Heart right ventricle (tissue), 16 donors: Measurements from ENCODE around the gene TXNL4B. TPM values are rescaled to one million over a fixed set of nuclear protein-coding genes. Genes with fewer than 3 reads are reported as not detected.

Experiments used
- ATAC-seq, 8 donors: fragments of 200-7000 bp; cut with Tn5 transposase; one replicate each; pipeline ENCODE4 v1.9.1; 2020; ENCODE audit warnings: mild to moderate bottlenecking in 8 of 8, moderate library complexity in 8 of 8, moderate number of reproducible peaks in 1 of 8
- DNase-seq, 2 donors: peaks; one replicate each; pipeline ENCODE4 v3.0.0-alpha.2; 2020
- H3K27ac ChIP-seq, 10 donors: fragments of 200-600 bp; sonication (generic) in 2 of 10; one replicate each; pipeline versions ENCODE4 v1.5.0 to v1.8.0; 2020 to 2022; ENCODE audit warnings: mild to moderate bottlenecking in 3 of 10
- H3K27me3 ChIP-seq, 7 donors: fragments of 200-600 bp; one replicate each; pipeline ENCODE4 v1.8.0; 2021 to 2022; ENCODE audit warnings: mild to moderate bottlenecking in 2 of 7
- H3K36me3 ChIP-seq, 9 donors: fragments of 200-600 bp; sonication (generic) in 1 of 9; one replicate each; pipeline versions ENCODE4 v1.5.0 to v1.8.0; 2020 to 2022; ENCODE audit warnings: mild to moderate bottlenecking in 2 of 9
- H3K4me1 ChIP-seq, 9 donors: fragments of 200-600 bp; sonication (generic) in 1 of 9; one replicate each; pipeline versions ENCODE4 v1.5.0 to v1.8.0; 2020 to 2022; ENCODE audit warnings: mild to moderate bottlenecking in 4 of 9
- H3K4me3 ChIP-seq, 10 donors: fragments of 200-600 bp; sonication (generic) in 2 of 10; one replicate each; pipeline versions ENCODE4 v1.5.0 to v1.8.0; 2020 to 2022; ENCODE audit warnings: mild to moderate bottlenecking in 7 of 10, moderate library complexity in 2 of 10
- H3K9me3 ChIP-seq, 11 donors: fragments of 200-600 bp in 10 of 11; sonication (generic) in 2 of 11; one replicate each; pipeline versions ENCODE4 v1.5.0 to v1.8.0; 2013 to 2022; ENCODE audit warnings: mild to moderate bottlenecking in 2 of 11, control low read depth in 1 of 11, moderate library complexity in 1 of 11
- CTCF ChIP-seq, 9 donors: fragments of 200-600 bp; sonication (generic) in 2 of 9; IDR thresholded peaks; one replicate each; pipeline versions ENCODE4 v1.5.0 to v1.8.0; 2021 to 2022; ENCODE audit warnings: antibody characterized with exemption in 9 of 9, mild to moderate bottlenecking in 5 of 9, moderate library complexity in 1 of 9
- WGBS, 2 donors: extraction: QIAGEN DNeasy Blood & Tissue Kit; methylation state at CpG; one replicate each; pipeline ENCODE4 v1.1.7; 2013; ENCODE audit warnings: inconsistent platforms in 1 of 2; 5-methylcytosine and 5-hydroxymethylcytosine counted together
- intact Hi-C, 10 donors: fragments of 100-400 bp; cut with DNase I; formaldehyde crosslinking; loops; one replicate each; pipeline versions ENCODE4 v1.11.1 to v1.14.2; 2022
- polyA plus RNA-seq, 2 donors: library from polyadenylated mRNA; stranded (reverse); fragments of 200-250 nt; gene quantifications; one replicate each; pipeline ENCODE4 v1.2.3, GENCODE V29; 2013
- total RNA-seq, 10 donors: library from RNA; stranded (reverse); fragmentation: NEBNext Ultra II Directional in 3 of 10; extraction: Animal tissue kit (Norgen Biotek cat#: 25700) in 3 of 10; gene quantifications; one replicate each; pipeline versions ENCODE4 v1.2.1 to v1.2.4, GENCODE V29; 2021 to 2023
- donor health status: Arrhythmogenic right ventricular cardiomyopathy.
- donor health status: ischemic (EF 13 %, LVEDD 7.1; RV severe dilation, severe dysfunction).
- donor health status: healthy with polysubstance abuse.
- donor health status: DM: no; HTN: yes; CAD: no.
- donor health status: DM: no; HTN: no; CAD: no.
- donor health status: ischemic (EF 25% LVEDD 6.9; RV normal size, moderate dysfunction).
- donor health status: ischemic (EF 25% LVEDD 5.7; RV mildly dilated, moderate dysfunction).
- donor health status: healthy.
- donor health status: DM: yes; HTN: yes; CAD: no.
- donor health status: Ischemic cardiomyopathy.
- donor health status: ischemic (EF 35%, LVEDD 5.7; RV mildly dilated, moderate dysfunction).
- donor health status: nonischemic (EF 11% LVEDD 7.7; RV severe dilation, severe dysfunction).
- donor health status: DM: yes; HTN: yes; CAD: no.
- donor health status: PGD.
- donor health status: ischemic (EF 29% LVEDD 5.4; RV normal size, mild dysfunction).
- donor health status: nonischemic (EF 23%, LVEDD 6.1; RV moderate dilation, normal function).

The TXNL4B gene
- total and polyA plus RNA-seq, 12 donors = 3.2 to 11.7 (median 5.9) TPM

DNA sequence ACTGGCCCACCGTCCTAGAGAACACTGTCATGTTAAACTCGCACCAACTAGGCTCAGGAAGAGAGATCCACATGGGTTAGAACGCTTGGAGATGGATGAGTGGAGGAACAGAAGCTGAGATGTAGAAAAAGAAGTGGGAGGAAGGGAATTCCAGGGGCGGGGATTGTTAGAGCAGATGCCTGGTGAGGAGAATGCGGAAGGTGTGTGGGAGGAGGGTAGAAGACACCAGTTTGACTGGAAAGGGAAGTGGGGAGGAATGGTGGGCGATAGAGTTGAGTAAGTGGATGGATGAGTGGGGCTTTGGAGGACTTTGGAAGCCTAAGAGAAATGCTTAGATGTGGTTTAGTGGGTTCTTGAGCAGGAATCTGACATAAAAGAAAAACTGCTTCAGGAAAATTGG lies 37.6 kb upstream of the TXNL4B start:
- DNase-seq = no peak
- WGBS, 2 donors = 61 to 66% methylated on average over 6 of the region's 6 CpGs
- intact Hi-C loops = no loop called here

DNA sequence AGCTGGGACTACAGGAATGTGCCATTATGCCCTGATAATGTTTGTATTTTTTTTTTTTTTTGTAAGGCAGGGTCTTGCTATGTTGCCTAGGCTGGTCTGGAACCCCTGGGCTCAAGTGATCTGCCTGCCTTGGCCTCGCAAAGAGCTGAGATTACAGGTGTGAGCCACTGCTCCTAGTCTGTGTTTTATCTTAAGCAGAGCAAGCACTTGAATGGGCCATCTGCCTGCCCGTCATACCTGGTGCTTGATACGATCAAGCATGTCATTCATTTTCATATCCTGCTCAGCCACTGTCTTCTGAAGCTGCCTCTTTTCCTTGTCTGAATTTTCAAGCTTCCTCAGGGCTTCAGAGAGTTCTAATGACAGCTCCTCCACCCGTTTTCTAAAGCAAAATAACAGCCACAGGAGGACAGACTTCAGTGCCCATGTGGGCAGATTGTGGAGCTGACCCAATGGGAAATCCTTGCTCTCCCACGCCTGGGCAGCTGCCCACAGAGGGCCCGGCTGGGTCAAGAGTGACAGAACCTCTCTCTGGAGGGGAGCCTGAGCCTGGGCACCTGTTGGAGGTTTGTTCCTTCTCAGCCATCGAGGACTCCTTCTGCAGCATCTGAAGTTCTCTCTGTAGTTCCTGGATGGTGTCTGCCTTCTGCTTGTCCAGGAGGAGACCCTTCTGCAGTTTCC lies 36.7 kb upstream of the TXNL4B start:
- intact Hi-C loops = loop anchor here in 6 of 10 donors (5.0 to 10.0 kb wide), 6 partner anchors 335 to 1827 kb away; no protein-coding TSS in a partner anchor
- ATAC-seq (no peak), DNase-seq (no peak)
- Histone ChIP-seq H3K27me3 (peaks cover 0 to 23% (median 0%) of the 10 kb centered on the region in 7 donors), H3K36me3 (no peaks in the 10 kb centered on the region), H3K9me3 (peaks cover 0 to 4% (median 0%) of the 10 kb centered on the region in 11 donors), H3K4me3 (no peak overlapping the region), H3K4me1 (peaks cover 0 to 17% (median 0%) of the 10 kb centered on the region in 9 donors), H3K27ac (no peak overlapping the region)
- TF ChIP-seq CTCF (IDR thresholded peaks at IDR 0.05) = no peak
- WGBS, 2 donors = 71 to 73% methylated on average over 7 of the region's 7 CpGs

More for the DNA sequence above, 37.6 kb upstream of the TXNL4B start:
- no peak for ATAC-seq
- H3K9me3 ChIP-seq = peaks cover 0 to 4% (median 0%) of the 10 kb centered on the region in 11 donors
- no peaks in the 10 kb centered on the region for H3K36me3 ChIP-seq
- no peak for TF ChIP-seq CTCF (IDR thresholded peaks at IDR 0.05)
- peaks cover 0 to 8% (median 0%) of the 10 kb centered on the region in 9 donors for H3K4me1 ChIP-seq
- H3K27me3 ChIP-seq = peaks cover 0 to 23% (median 0%) of the 10 kb centered on the region in 7 donors
- no peak overlapping the region for H3K27ac ChIP-seq
- no peak overlapping the region for H3K4me3 ChIP-seq

DNA sequence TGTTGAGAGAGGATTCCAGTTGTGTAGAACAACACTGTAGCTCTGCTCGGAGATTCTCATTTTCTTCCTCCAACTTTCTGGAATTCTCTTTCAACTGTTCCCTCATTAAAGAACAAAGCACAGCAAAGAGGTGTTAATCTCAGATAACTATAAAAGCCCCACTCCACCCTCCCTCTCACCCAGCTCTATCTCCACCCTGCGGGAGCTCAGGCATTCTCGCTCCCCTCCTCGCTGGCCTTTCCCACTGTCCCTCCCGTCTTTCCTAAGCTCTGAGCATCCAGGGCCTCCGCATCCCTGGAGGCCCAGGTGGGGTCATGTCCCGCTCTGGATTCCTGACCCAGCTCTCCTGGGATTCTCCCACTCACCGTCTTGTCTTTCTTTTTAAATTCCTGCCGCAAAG lies 35.3 kb upstream of the TXNL4B start:
- Histone ChIP-seq H3K9me3 (peaks cover 0 to 4% (median 0%) of the 10 kb centered on the region in 11 donors), H3K27me3 (peaks cover 0 to 23% (median 0%) of the 10 kb centered on the region in 7 donors), H3K27ac (no peak overlapping the region), H3K4me3 (no peak overlapping the region), H3K4me1 (peaks cover 0 to 26% (median 0%) of the 10 kb centered on the region in 9 donors), H3K36me3 (no peaks in the 10 kb centered on the region)
- DNase-seq (no peak), ATAC-seq (no peak)
- intact Hi-C loops = loop anchor here in 6 of 10 donors (5.0 to 10.0 kb wide), 6 partner anchors 336 to 1829 kb away; no protein-coding TSS in a partner anchor
- WGBS, 2 donors = 62 to 65% methylated on average over 9 of the region's 9 CpGs
- no peak for TF ChIP-seq CTCF (IDR thresholded peaks at IDR 0.05)

DNA sequence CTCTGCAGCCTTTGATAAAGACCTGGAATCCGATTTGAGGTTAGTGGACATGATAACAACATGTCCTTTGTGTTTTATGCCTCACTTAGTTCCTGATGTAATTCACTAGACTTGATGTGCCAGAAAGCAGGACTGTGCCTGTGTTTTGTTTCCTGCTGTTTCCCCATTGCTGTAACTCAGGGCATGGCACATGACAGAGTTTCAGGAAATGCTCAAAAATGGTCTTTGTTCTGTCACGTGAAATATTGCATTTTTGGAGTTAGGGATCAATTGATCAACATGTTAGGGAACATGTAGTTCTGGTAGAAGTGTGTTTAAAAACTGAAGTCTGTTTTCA lies 33.0 kb upstream of the TXNL4B start:
- H3K4me3 ChIP-seq = no peak overlapping the region
- no peak for TF ChIP-seq CTCF (IDR thresholded peaks at IDR 0.05)
- H3K4me1 ChIP-seq = peaks cover 0 to 26% (median 0%) of the 10 kb centered on the region in 9 donors
- WGBS, 2 donors = 51 to 59% methylated on average over 2 of the region's 2 CpGs
- peaks cover 0 to 20% (median 0%) of the 10 kb centered on the region in 7 donors for H3K27me3 ChIP-seq
- ATAC-seq (peak in 2 of 8 donors; percentile 8 to 55), DNase-seq (no peak)
- H3K9me3 ChIP-seq = peaks cover 0 to 4% (median 0%) of the 10 kb centered on the region in 11 donors
- peak overlapping the region in 1 of 10 donors; percentile 67 for H3K27ac ChIP-seq
- no peaks in the 10 kb centered on the region for H3K36me3 ChIP-seq
- intact Hi-C loops = loop anchor here in 6 of 10 donors (5.0 to 10.0 kb wide), 6 partner anchors 338 to 1831 kb away; no protein-coding TSS in a partner anchor
